GM18870 (cell line): Measurements from ENCODE around the gene HNRNPA1.

Experiments used
- ATAC-seq: cut with Tn5 transposase; IDR thresholded peaks from one replicate; pipeline ENCODE4 v1.9.1; 2021; ENCODE audit warnings: moderate library complexity; ENCODE audit not compliant: unreplicated experiment

Gene HNRNPA1

GRCh38 chr12:54333420-54334034, 53.0 kb downstream of the HNRNPA1 start:
- ATAC-seq = no peak
